ENCODE results near the gene PARD3. TPM values are rescaled to one million over a fixed set of nuclear protein-coding genes. Genes with fewer than 3 reads are reported as not detected.
"Not testable (repeated sequence)": the region's sequence is repeated elsewhere in the genome, so short reads cannot be mapped to it uniquely, and the experiment has no call there.

PARD3 gene
- total RNA-seq, 1 experiment from 2014 or later = 51.8 TPM

DNA sequence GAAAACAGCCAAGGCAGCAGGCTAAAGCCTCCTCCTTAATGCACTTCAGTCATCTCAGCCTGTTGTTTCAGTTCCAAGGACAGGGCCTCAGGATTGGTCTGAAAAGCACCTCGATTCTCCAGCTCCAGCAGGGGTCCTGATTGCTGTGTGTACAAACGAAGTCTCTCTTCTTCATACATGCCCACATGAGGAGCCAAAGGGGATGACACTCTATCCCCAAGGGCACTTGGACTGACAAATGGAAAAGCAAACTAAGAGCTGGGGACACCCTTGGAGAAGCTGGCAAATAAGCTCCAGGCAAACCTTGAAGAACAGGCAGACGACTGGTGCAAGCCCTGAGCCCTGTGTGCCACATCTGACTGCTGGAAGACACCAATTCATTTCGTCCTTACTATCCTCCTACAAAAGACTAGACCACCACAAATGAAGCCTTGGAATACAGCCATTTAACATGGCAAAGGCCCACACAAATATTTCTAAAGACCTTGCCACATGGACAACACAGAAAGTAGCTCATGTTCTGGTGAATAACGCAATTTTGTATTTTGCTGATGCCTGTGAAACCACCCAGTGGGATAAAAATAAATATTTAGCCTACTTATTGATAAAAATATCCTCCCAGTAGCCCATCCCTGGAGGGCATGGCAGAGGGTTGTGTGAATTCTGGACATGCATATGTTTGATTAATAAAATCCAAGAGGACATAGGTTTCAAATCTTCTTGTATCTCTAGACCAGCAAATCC is 61.9 kb downstream of the PARD3 start:
- H3K27ac Mint-ChIP-seq = peak overlapping the region; percentile 73
- DNase-seq (ENCODE audit: low spot score) = no peak
- H3K4me1 Mint-ChIP-seq = peaks cover 35% of the 10 kb centered on the region
- CTCF ChIA-PET = interaction anchor here (0.7 to 3.5 kb wide), 6 partner anchors 9 to 208 kb away, joined by 3 to 20 read pairs (median 3); no protein-coding TSS in a partner anchor
- no peaks in the 10 kb centered on the region for H3K27me3 Mint-ChIP-seq (ENCODE audit: low read depth)
- peak; percentile 62 for ATAC-seq
- POLR2A ChIA-PET = interaction anchor here (1.1 kb wide), 1 partner anchor 28 kb away, joined by 3 read pairs; no protein-coding TSS in a partner anchor
- H3K36me3 Mint-ChIP-seq = no peaks in the 10 kb centered on the region
- TF ChIP-seq, protein P1, sequence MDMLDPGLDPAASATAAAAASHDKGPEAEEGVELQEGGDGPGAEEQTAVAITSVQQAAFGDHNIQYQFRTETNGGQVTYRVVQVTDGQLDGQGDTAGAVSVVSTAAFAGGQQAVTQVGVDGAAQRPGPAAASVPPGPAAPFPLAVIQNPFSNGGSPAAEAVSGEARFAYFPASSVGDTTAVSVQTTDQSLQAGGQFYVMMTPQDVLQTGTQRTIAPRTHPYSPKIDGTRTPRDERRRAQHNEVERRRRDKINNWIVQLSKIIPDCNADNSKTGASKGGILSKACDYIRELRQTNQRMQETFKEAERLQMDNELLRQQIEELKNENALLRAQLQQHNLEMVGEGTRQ (CRISPR knock-in tag; IDR thresholded peaks at IDR 0.05) = no peak
- TF ChIP-seq NR3C1 (CRISPR knock-in tag; conservative IDR thresholded peaks at IDR 0.05; ENCODE audit: low read depth) (no peak), ZNF671 (CRISPR knock-in tag; IDR thresholded peaks at IDR 0.05) (no peak), GABPB1 (CRISPR knock-in tag; IDR thresholded peaks at IDR 0.05) (no peak), FOXK1 (CRISPR knock-in tag; IDR thresholded peaks at IDR 0.05) (no peak)
- TF ChIP-seq, protein P2, sequence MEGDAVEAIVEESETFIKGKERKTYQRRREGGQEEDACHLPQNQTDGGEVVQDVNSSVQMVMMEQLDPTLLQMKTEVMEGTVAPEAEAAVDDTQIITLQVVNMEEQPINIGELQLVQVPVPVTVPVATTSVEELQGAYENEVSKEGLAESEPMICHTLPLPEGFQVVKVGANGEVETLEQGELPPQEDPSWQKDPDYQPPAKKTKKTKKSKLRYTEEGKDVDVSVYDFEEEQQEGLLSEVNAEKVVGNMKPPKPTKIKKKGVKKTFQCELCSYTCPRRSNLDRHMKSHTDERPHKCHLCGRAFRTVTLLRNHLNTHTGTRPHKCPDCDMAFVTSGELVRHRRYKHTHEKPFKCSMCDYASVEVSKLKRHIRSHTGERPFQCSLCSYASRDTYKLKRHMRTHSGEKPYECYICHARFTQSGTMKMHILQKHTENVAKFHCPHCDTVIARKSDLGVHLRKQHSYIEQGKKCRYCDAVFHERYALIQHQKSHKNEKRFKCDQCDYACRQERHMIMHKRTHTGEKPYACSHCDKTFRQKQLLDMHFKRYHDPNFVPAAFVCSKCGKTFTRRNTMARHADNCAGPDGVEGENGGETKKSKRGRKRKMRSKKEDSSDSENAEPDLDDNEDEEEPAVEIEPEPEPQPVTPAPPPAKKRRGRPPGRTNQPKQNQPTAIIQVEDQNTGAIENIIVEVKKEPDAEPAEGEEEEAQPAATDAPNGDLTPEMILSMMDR (IDR thresholded peaks at IDR 0.05) = no peak
- TF ChIP-seq, protein P3, sequence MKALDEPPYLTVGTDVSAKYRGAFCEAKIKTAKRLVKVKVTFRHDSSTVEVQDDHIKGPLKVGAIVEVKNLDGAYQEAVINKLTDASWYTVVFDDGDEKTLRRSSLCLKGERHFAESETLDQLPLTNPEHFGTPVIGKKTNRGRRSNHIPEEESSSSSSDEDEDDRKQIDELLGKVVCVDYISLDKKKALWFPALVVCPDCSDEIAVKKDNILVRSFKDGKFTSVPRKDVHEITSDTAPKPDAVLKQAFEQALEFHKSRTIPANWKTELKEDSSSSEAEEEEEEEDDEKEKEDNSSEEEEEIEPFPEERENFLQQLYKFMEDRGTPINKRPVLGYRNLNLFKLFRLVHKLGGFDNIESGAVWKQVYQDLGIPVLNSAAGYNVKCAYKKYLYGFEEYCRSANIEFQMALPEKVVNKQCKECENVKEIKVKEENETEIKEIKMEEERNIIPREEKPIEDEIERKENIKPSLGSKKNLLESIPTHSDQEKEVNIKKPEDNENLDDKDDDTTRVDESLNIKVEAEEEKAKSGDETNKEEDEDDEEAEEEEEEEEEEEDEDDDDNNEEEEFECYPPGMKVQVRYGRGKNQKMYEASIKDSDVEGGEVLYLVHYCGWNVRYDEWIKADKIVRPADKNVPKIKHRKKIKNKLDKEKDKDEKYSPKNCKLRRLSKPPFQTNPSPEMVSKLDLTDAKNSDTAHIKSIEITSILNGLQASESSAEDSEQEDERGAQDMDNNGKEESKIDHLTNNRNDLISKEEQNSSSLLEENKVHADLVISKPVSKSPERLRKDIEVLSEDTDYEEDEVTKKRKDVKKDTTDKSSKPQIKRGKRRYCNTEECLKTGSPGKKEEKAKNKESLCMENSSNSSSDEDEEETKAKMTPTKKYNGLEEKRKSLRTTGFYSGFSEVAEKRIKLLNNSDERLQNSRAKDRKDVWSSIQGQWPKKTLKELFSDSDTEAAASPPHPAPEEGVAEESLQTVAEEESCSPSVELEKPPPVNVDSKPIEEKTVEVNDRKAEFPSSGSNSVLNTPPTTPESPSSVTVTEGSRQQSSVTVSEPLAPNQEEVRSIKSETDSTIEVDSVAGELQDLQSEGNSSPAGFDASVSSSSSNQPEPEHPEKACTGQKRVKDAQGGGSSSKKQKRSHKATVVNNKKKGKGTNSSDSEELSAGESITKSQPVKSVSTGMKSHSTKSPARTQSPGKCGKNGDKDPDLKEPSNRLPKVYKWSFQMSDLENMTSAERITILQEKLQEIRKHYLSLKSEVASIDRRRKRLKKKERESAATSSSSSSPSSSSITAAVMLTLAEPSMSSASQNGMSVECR (CRISPR knock-in tag; IDR thresholded peaks at IDR 0.05; ENCODE audit: borderline replicate concordance) = no peak
- no peaks in the 10 kb centered on the region for H3K9me3 Mint-ChIP-seq
- peak overlapping the region; percentile 7; the same call in 1 of the 2 replicates for H3K4me3 Mint-ChIP-seq

DNA sequence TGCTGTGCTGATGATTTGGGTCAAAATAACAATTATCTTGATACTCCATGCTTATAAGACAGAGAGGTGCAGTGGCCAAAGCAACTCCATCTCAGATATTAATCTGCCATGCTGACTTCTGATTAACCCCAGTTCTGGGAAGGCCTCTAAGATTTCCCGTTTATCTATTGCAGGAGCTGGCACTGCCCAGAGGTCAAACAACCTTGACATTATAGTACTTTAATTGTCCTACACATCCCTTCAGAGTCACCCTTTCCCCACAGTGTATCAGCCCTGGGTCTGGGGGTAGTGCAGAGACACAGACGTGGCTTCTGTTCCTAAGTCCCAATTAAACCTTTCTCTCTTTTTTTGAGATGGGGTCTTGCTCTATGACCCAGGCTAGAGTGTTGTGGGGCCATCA is 63.8 kb downstream of the PARD3 start:
- ATAC-seq (no peak), DNase-seq (ENCODE audit: low spot score) (no peak)
- TF ChIP-seq FOXK1 (CRISPR knock-in tag; IDR thresholded peaks at IDR 0.05) (no peak), SMAD3 (CRISPR knock-in tag; IDR thresholded peaks at IDR 0.05; ENCODE audit: borderline replicate concordance) (no peak), MXD4 (CRISPR knock-in tag; IDR thresholded peaks at IDR 0.05; ENCODE audit: borderline replicate concordance) (no peak), PRRX2 (CRISPR knock-in tag; IDR thresholded peaks at IDR 0.05) (no peak), ZNF423 (CRISPR knock-in tag; IDR thresholded peaks at IDR 0.05) (no peak)
- TF ChIP-seq, protein P4, sequence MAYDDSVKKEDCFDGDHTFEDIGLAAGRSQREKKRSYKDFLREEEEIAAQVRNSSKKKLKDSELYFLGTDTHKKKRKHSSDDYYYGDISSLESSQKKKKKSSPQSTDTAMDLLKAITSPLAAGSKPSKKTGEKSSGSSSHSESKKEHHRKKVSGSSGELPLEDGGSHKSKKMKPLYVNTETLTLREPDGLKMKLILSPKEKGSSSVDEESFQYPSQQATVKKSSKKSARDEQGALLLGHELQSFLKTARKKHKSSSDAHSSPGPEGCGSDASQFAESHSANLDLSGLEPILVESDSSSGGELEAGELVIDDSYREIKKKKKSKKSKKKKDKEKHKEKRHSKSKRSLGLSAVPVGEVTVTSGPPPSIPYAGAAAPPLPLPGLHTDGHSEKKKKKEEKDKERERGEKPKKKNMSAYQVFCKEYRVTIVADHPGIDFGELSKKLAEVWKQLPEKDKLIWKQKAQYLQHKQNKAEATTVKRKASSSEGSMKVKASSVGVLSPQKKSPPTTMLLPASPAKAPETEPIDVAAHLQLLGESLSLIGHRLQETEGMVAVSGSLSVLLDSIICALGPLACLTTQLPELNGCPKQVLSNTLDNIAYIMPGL (CRISPR knock-in tag; IDR thresholded peaks at IDR 0.05) = no peak
- TF ChIP-seq, protein P5, sequence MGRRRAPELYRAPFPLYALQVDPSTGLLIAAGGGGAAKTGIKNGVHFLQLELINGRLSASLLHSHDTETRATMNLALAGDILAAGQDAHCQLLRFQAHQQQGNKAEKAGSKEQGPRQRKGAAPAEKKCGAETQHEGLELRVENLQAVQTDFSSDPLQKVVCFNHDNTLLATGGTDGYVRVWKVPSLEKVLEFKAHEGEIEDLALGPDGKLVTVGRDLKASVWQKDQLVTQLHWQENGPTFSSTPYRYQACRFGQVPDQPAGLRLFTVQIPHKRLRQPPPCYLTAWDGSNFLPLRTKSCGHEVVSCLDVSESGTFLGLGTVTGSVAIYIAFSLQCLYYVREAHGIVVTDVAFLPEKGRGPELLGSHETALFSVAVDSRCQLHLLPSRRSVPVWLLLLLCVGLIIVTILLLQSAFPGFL (CRISPR knock-in tag; IDR thresholded peaks at IDR 0.05; ENCODE audit: borderline replicate concordance) = no peak
- TF ChIP-seq, protein P6, sequence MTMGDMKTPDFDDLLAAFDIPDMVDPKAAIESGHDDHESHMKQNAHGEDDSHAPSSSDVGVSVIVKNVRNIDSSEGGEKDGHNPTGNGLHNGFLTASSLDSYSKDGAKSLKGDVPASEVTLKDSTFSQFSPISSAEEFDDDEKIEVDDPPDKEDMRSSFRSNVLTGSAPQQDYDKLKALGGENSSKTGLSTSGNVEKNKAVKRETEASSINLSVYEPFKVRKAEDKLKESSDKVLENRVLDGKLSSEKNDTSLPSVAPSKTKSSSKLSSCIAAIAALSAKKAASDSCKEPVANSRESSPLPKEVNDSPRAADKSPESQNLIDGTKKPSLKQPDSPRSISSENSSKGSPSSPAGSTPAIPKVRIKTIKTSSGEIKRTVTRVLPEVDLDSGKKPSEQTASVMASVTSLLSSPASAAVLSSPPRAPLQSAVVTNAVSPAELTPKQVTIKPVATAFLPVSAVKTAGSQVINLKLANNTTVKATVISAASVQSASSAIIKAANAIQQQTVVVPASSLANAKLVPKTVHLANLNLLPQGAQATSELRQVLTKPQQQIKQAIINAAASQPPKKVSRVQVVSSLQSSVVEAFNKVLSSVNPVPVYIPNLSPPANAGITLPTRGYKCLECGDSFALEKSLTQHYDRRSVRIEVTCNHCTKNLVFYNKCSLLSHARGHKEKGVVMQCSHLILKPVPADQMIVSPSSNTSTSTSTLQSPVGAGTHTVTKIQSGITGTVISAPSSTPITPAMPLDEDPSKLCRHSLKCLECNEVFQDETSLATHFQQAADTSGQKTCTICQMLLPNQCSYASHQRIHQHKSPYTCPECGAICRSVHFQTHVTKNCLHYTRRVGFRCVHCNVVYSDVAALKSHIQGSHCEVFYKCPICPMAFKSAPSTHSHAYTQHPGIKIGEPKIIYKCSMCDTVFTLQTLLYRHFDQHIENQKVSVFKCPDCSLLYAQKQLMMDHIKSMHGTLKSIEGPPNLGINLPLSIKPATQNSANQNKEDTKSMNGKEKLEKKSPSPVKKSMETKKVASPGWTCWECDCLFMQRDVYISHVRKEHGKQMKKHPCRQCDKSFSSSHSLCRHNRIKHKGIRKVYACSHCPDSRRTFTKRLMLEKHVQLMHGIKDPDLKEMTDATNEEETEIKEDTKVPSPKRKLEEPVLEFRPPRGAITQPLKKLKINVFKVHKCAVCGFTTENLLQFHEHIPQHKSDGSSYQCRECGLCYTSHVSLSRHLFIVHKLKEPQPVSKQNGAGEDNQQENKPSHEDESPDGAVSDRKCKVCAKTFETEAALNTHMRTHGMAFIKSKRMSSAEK (CRISPR knock-in tag; IDR thresholded peaks at IDR 0.05; ENCODE audit: borderline replicate concordance) = no peak
- Mint-ChIP-seq H3K4me1 (peaks cover 42% of the 10 kb centered on the region), H3K27me3 (ENCODE audit: low read depth) (no peaks in the 10 kb centered on the region), H3K9me3 (no peaks in the 10 kb centered on the region), H3K36me3 (no peaks in the 10 kb centered on the region), H3K4me3 (no peak overlapping the region), H3K27ac (peak overlapping the region; percentile 32; the same call in 1 of the 2 replicates)
- ChIA-PET POLR2A (interaction anchor here (0.6 kb wide), 1 partner anchor 11 kb away, joined by 4 read pairs; no protein-coding TSS in a partner anchor), CTCF (interaction anchor here (0.7 to 3.5 kb wide), 2 partner anchors 18 to 65 kb away, joined by 3 to 20 read pairs; no protein-coding TSS in a partner anchor)

DNA sequence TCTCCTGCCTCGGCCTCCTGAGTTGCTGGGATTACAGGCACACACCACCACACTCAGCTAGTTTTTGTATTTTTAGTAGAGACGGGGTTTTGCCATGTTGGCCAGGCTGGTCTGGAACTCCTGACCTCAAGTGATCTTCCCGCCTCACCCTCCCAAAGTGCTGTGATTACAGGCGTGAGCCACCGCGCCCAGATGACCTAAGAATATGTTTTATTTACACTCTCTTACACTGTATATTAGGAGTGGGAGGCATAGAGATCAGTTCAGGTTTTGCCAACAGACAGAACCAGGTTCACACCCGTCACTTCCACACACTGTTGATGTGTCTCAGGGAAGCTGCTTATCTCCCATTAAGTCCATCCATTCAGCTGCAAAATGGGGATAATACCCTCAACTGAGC is 64.3 kb downstream of the PARD3 start:
- ATAC-seq = not testable (repeated sequence)
- CTCF ChIA-PET = interaction anchor here (0.7 to 3.5 kb wide), 2 partner anchors 18 to 64 kb away, joined by 3 to 20 read pairs; no protein-coding TSS in a partner anchor

More for the DNA sequence above, 64.3 kb downstream of the PARD3 start:
- H3K27me3 Mint-ChIP-seq (ENCODE audit: low read depth); POLR2A ChIA-PET; H3K27ac Mint-ChIP-seq; DNase-seq (ENCODE audit: low spot score); H3K4me3 Mint-ChIP-seq; H3K36me3 Mint-ChIP-seq; H3K9me3 Mint-ChIP-seq: not testable (repeated sequence)
- H3K4me1 Mint-ChIP-seq = peaks cover 42% of the 10 kb centered on the region
